Coronary artery (tissue), 2 donors: ENCODE data around the gene NOL9.

Source experiments
- DNase-seq: peaks from one replicate; pipeline ENCODE4 v3.0.0-alpha.2; 2017; ENCODE audit warnings: low spot score
- H3K27ac ChIP-seq, 2 donors: fragments of 200-600 bp; sonication (generic); one replicate each; pipeline ENCODE4 v1.5.1; 2016 to 2019
- H3K4me3 ChIP-seq: fragments of 200-600 bp; sonication (generic); 2 replicates; pipeline ENCODE4 v1.5.1; 2016; ENCODE audit warnings: mild to moderate bottlenecking, moderate library complexity
- TF ChIP-seq, protein P1 (sequence below): fragments of 200-600 bp; sonication (generic); IDR thresholded peaks from one replicate; pipeline ENCODE4 v1.5.1; 2019; ENCODE audit warnings: antibody characterized with exemption

NOL9 gene

DNA sequence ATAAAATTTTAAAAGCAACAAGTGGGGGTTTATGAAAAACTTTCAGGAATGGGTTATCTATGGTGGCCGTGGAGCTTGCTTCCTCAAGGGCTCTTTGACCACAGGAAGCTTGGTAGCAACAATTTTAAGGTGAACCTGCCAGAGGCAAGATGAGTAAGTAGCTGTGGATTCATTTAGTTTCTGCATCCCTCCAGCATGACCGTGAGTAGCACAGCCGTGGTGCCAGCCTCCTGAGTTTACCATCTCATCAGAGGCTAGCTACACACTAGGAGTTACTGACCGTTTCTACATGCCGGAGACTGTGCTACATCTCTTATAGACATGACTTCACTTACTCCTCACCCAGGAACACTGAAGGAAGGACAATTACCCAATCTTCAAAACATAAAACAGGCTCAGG, 32.8 kb downstream of the NOL9 start:
- no peak for DNase-seq
- Histone ChIP-seq H3K4me3 (no peak overlapping the region), H3K27ac (no peak overlapping the region)
- TF ChIP-seq, protein P1, sequence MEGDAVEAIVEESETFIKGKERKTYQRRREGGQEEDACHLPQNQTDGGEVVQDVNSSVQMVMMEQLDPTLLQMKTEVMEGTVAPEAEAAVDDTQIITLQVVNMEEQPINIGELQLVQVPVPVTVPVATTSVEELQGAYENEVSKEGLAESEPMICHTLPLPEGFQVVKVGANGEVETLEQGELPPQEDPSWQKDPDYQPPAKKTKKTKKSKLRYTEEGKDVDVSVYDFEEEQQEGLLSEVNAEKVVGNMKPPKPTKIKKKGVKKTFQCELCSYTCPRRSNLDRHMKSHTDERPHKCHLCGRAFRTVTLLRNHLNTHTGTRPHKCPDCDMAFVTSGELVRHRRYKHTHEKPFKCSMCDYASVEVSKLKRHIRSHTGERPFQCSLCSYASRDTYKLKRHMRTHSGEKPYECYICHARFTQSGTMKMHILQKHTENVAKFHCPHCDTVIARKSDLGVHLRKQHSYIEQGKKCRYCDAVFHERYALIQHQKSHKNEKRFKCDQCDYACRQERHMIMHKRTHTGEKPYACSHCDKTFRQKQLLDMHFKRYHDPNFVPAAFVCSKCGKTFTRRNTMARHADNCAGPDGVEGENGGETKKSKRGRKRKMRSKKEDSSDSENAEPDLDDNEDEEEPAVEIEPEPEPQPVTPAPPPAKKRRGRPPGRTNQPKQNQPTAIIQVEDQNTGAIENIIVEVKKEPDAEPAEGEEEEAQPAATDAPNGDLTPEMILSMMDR = no peak

DNA sequence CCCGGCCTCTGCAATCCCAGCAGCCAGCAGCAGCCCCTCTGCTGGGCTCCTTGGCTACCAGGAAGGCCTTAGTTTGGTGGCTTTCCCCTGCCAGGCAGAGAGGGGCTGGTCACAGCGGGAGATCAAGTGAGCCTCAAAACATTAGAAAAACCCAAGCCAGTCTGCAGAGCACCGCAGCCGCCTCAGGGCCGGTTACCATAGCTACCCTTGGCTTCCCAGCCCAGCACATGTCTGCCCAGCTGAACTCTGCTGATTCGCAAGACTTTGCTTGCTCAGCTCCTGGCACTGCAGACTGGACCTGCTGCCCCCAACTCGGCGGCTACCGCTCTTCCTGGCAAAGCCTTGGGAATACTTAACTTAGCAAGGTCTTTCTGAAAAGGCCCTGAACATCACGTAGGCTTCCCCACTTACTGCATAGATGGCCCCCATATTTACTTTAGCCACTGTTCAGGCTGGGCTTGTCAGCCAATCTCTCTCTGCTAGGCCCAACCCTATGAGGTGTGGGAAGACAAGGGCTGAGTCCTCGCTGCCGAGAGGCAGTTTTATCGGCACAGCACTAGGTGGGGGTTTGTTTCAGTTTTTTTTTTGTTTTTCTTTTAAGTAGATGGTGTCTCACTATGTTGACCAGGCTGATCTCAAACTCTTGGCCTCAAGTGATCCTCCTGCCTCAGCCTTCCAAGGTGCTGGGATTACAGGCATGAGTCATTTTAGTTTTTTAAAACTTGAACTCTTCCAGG, 34.2 kb downstream of the NOL9 start:
- no peak overlapping the region for H3K4me3 ChIP-seq
- no peak overlapping the region for H3K27ac ChIP-seq
- TF ChIP-seq, protein P1 = no peak
- no peak for DNase-seq

DNA sequence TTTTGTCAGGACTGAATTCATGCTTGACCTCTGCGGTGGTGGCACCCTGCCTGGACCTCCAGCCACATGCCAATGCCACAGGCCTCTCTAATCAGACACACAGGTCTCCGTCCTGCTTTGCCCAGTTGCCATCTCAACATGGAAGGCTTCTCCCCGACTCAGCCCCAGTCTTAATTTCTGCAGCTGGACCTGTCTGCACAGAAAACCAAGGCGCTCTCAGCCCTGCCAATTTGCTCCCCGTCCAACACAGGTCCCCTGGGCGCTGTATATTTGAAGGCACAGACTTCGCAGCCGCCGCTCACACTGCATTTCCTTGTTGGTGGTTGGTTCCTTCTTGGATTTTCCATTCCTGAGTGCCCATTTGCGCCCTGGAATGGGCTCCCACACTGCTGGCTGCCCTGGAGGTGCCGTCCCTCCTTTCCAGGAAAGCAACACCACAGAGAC, 34.8 kb downstream of the NOL9 start:
- no peak for DNase-seq
- H3K27ac ChIP-seq = no peak overlapping the region
- H3K4me3 ChIP-seq = no peak overlapping the region
- TF ChIP-seq, protein P1 = no peak

GRCh38 chr1:6517435-6517851, 36.9 kb downstream of the NOL9 start:
- Histone ChIP-seq H3K4me3 (no peak overlapping the region), H3K27ac (no peak overlapping the region)
- no peak for DNase-seq
- TF ChIP-seq, protein P1 = no peak

GRCh38 chr1:6515771-6516170, 38.5 kb downstream of the NOL9 start:
- no peak for DNase-seq
- TF ChIP-seq, protein P1 = no peak
- Histone ChIP-seq H3K27ac (no peak overlapping the region), H3K4me3 (no peak overlapping the region)

- no peak overlapping the region for H3K27ac ChIP-seq
- TF ChIP-seq, protein P1 = no peak
- H3K4me3 ChIP-seq = no peak overlapping the region
- DNase-seq = no peak
Observed at GRCh38 chr1:6513320-6513801, 41.0 kb downstream of the NOL9 start.

- no peak overlapping the region for H3K27ac ChIP-seq
- H3K4me3 ChIP-seq = no peak overlapping the region
- no peak for DNase-seq
- TF ChIP-seq, protein P1 = no peak
Observed at GRCh38 chr1:6512908-6513280, 41.4 kb downstream of the NOL9 start.
